ENCODE measurements around the gene PEMT. TPM values are rescaled to one million over a fixed set of nuclear protein-coding genes. Genes with fewer than 3 reads are reported as not detected.

The PEMT gene
- total and polyA plus RNA-seq, 7 donors: 5.3 to 21.9 (median 13.5) TPM

DNA sequence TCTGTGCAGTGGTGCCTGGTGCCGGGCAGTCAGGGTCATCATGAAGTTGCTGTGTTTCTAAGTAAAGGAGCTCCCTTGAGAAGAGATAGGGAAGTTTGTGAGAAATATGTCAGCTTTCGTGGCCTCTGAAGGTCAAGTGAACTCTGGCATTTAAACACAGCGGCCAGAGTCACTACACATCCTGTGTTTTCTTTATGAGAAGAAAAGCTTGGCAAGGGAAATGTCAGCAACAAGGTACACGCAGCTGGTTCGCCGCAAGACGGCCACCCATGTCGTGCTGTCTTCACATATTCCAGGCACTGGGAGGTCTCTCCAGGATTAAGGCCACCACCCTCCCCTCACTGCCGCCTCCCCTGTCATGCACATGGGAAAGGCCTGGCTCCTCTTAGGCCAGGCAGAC, 33.2 kb upstream of the PEMT start:
- Histone ChIP-seq H3K27me3 (no peaks in the 10 kb centered on the region), H3K27ac (no peak overlapping the region), H3K9me3 (no peaks in the 10 kb centered on the region), H3K36me3 (no peaks in the 10 kb centered on the region), H3K4me3 (no peak overlapping the region), H3K4me1 (no peaks in the 10 kb centered on the region)
- DNase-seq: no peak
- 82 to 83% methylated on average over 9 of the region's 9 CpGs for WGBS, 2 donors
- TF ChIP-seq, protein P1, sequence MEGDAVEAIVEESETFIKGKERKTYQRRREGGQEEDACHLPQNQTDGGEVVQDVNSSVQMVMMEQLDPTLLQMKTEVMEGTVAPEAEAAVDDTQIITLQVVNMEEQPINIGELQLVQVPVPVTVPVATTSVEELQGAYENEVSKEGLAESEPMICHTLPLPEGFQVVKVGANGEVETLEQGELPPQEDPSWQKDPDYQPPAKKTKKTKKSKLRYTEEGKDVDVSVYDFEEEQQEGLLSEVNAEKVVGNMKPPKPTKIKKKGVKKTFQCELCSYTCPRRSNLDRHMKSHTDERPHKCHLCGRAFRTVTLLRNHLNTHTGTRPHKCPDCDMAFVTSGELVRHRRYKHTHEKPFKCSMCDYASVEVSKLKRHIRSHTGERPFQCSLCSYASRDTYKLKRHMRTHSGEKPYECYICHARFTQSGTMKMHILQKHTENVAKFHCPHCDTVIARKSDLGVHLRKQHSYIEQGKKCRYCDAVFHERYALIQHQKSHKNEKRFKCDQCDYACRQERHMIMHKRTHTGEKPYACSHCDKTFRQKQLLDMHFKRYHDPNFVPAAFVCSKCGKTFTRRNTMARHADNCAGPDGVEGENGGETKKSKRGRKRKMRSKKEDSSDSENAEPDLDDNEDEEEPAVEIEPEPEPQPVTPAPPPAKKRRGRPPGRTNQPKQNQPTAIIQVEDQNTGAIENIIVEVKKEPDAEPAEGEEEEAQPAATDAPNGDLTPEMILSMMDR (IDR thresholded peaks at IDR 0.05): no peak
- no peak for TF ChIP-seq POLR2AphosphoS5 (IDR thresholded peaks at IDR 0.05)
- TF ChIP-seq EP300 (IDR thresholded peaks at IDR 0.05): no peak
- no peak for TF ChIP-seq POLR2A (IDR thresholded peaks at IDR 0.05)
- intact Hi-C loops (cut with DNase I): no loop called here

DNA sequence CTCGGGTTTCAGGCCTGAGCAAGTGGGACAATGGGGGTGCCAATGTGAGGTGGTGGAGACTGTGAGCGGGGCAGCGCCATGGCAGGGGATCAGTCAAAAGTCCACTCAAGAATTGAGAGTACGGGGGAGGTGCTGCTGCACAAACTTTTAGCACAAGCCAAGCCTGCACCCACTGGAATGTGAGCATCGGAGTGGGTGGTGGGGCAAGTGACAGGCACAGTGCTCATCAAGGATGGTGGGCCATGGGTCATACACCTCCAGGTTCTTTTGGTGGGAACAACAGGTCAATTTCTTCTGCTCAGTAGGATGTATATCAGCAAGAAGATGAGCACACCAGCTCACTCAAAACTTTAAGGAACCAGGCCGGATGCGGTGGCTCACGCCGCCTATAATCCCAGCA, 32.4 kb upstream of the PEMT start:
- no peaks in the 10 kb centered on the region for H3K36me3 ChIP-seq
- no peaks in the 10 kb centered on the region for H3K4me1 ChIP-seq
- H3K9me3 ChIP-seq: no peaks in the 10 kb centered on the region
- WGBS, 2 donors: 92 to 95% methylated on average over 9 of the region's 9 CpGs
- intact Hi-C loops (cut with DNase I): no loop called here
- H3K27me3 ChIP-seq: no peaks in the 10 kb centered on the region
- H3K27ac ChIP-seq: no peak overlapping the region
- no peak for TF ChIP-seq POLR2AphosphoS5 (IDR thresholded peaks at IDR 0.05)
- no peak for TF ChIP-seq POLR2A (IDR thresholded peaks at IDR 0.05)
- TF ChIP-seq EP300 (IDR thresholded peaks at IDR 0.05): no peak
- TF ChIP-seq, protein P1 (IDR thresholded peaks at IDR 0.05): no peak
- DNase-seq: no peak
- H3K4me3 ChIP-seq: no peak overlapping the region

DNA sequence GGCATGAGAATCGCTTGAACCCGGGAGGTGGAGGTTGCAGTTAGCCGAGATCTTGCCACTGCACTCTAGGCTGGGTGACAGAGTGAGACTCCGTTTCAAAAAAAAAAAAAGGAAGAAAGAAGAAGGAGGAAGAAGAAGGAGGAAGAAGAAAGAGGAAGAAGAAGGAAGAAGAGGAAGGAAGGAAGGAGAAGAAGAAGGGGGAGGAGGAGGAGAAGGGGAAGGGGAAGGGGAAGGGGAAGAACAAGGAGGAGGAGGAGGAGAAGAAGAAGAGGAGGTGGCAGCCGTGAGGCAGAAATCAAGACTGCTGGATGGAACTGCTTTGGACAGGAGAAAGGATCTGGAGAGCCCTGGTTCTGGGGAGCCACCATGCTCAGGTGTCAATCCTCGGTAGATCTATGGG, 29.7 kb upstream of the PEMT start:
- WGBS, 2 donors: 71 to 73% methylated on average over 6 of the region's 6 CpGs
- Histone ChIP-seq H3K36me3 (no peaks in the 10 kb centered on the region), H3K27me3 (no peaks in the 10 kb centered on the region), H3K27ac (no peak overlapping the region), H3K4me3 (no peak overlapping the region), H3K9me3 (no peaks in the 10 kb centered on the region), H3K4me1 (no peaks in the 10 kb centered on the region)
- intact Hi-C loops (cut with DNase I): no loop called here
- DNase-seq: no peak
- TF ChIP-seq EP300 (IDR thresholded peaks at IDR 0.05): no peak
- TF ChIP-seq, protein P1 (IDR thresholded peaks at IDR 0.05): no peak
- TF ChIP-seq POLR2A (IDR thresholded peaks at IDR 0.05): no peak
- no peak for TF ChIP-seq POLR2AphosphoS5 (IDR thresholded peaks at IDR 0.05)

DNA sequence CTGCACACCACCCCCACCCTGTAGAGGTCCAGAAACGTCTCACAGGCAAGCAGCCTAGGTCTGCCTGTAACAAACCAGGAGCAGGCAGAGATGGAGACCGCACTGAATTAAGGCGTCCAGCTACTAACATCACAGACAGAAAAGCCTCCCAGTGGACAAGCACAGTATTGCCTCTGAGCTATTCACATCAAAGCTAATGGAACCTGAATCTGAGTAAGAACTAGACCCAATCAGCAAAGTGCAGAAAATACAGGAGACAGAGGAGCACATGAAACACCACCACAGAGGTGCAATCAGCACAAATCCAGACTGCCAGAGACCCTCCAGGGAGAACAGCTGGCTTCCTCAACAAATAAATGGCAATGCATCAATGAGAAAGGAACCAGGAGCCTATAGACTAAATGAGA, 22.2 kb upstream of the PEMT start:
- intact Hi-C loops (cut with DNase I): no loop called here
- WGBS, 2 donors: 1 to 3% methylated on average over 3 of the region's 3 CpGs
- Histone ChIP-seq H3K4me1 (no peaks in the 10 kb centered on the region), H3K4me3 (no peak overlapping the region), H3K9me3 (no peaks in the 10 kb centered on the region), H3K27ac (no peak overlapping the region), H3K27me3 (no peaks in the 10 kb centered on the region), H3K36me3 (no peaks in the 10 kb centered on the region)
- TF ChIP-seq, protein P1 (IDR thresholded peaks at IDR 0.05): peak; percentile 32 to 79 (median 64)
- no peak for TF ChIP-seq EP300 (IDR thresholded peaks at IDR 0.05)
- DNase-seq: no peak

Data from sigmoid colon (tissue), 7 donors.